HL-60 (cell line): ENCODE data around the gene LIN7C. TPM values are rescaled to one million over a fixed set of nuclear protein-coding genes. Genes with fewer than 3 reads are reported as not detected.

Source experiments
- DNase-seq, 2 experiments: peaks; one replicate each; pipeline ENCODE4 v3.0.0-alpha.2; 2010 to 2020; ENCODE audit warnings: low read depth in 1 of 2, low spot score in 1 of 2
- H3K27ac ChIP-seq: fragments of 250-450 bp; sonication (Bioruptor Pico); replicated peaks from 2 replicates; pipeline ENCODE4 v1.5.1; 2020; ENCODE audit warnings: mild to moderate bottlenecking, moderate library complexity
- H3K27me3 ChIP-seq: fragments of 250-450 bp; sonication (Bioruptor Pico); 2 replicates; pipeline ENCODE4 v1.5.1; 2021; ENCODE audit warnings: mild to moderate bottlenecking, moderate library complexity; ENCODE audit not compliant: insufficient read depth, poor library complexity, severe bottlenecking
- H3K4me3 ChIP-seq: replicated peaks from 2 replicates; pipeline ENCODE4 v1.5.1; 2011; ENCODE audit warnings: mild to moderate bottlenecking, control low read depth, low read length; ENCODE audit not compliant: insufficient read depth
- CTCF ChIP-seq: IDR thresholded peaks from one replicate; pipeline ENCODE4 v1.5.1; 2011; ENCODE audit warnings: low read length, control low read depth, inconsistent platforms; ENCODE audit not compliant: insufficient read depth
- GABPA ChIP-seq: IDR thresholded peaks from 2 replicates; pipeline ENCODE4 v1.6.1; 2012; ENCODE audit warnings: low read depth
- POLR2AphosphoS5 ChIP-seq: IDR thresholded peaks from 2 replicates; pipeline ENCODE4 v1.6.1; 2012; ENCODE audit warnings: low read depth
- REST ChIP-seq: IDR thresholded peaks from 2 replicates; pipeline ENCODE4 v1.6.1; 2012; ENCODE audit warnings: low read depth; ENCODE audit not compliant: insufficient replicate concordance
- SPI1 ChIP-seq: IDR thresholded peaks from 2 replicates; pipeline ENCODE4 v1.6.1; 2012; ENCODE audit warnings: low read depth, mild to moderate bottlenecking, borderline replicate concordance
- microRNA-seq: library from miRNA; unstranded; fragments of <30 nt; microRNA quantifications from one replicate; pipeline ENCODE4, GENCODE V29; 2018

The LIN7C gene

GRCh38 chr11:27447288-27448183, 59.0 kb downstream of the LIN7C start:
- DNase-seq, result no peak
- Histone ChIP-seq H3K27me3 (no peaks in the 10 kb centered on the region), H3K4me3 (no peak overlapping the region), H3K27ac (no peak overlapping the region)
- TF ChIP-seq POLR2AphosphoS5 (no peak), REST (no peak), SPI1 (no peak), GABPA (no peak), CTCF (no peak)

- Histone ChIP-seq H3K27me3 (no peaks in the 10 kb centered on the region), H3K27ac (no peak overlapping the region), H3K4me3 (no peak overlapping the region)
- TF ChIP-seq POLR2AphosphoS5 (no peak), SPI1 (no peak)
- DNase-seq, result no peak
Observed at GRCh38 chr11:27445625-27446024, 60.9 kb downstream of the LIN7C start.

- H3K4me3 ChIP-seq, result no peak overlapping the region
- DNase-seq, result no peak
- no peak for TF ChIP-seq CTCF
- TF ChIP-seq POLR2AphosphoS5, result no peak
- H3K27ac ChIP-seq, result no peak overlapping the region
- H3K27me3 ChIP-seq, result no peaks in the 10 kb centered on the region
Observed at GRCh38 chr11:27444801-27445215, 61.8 kb downstream of the LIN7C start.

Small RNA genes within 50 kb of the gene (microRNA-seq; reads per million reads assigned to microRNA genes)
- not detected for gene MIR8087
